DND-41 (cell line): ENCODE results near the gene FGR.
A peak's percentile ranks its signal among the peaks of the same experiment; 100 is the strongest.

Source experiments
- ATAC-seq: fragments of 200-7000 bp; cut with Tn5 transposase; 3 replicates; pipeline ENCODE4 v1.9.1; 2021; ENCODE audit warnings: low read depth; ENCODE audit not compliant: insufficient read depth
- DNase-seq: peaks from one replicate; pipeline ENCODE4 v3.0.0-alpha.2; 2020
- H2AFZ ChIP-seq: 2 replicates; pipeline ENCODE4 v1.6.0; 2012; ENCODE audit warnings: low read depth, low read length
- H3K27ac ChIP-seq: 2 replicates; pipeline ENCODE4 v1.5.1; 2012; ENCODE audit warnings: low read length, inconsistent platforms
- H3K27me3 ChIP-seq: fragments of 200-600 bp; sonication (generic); 2 replicates; pipeline ENCODE4 v1.6.0; 2012; ENCODE audit warnings: low read length, mild to moderate bottlenecking, inconsistent platforms; ENCODE audit not compliant: insufficient read depth, poor library complexity
- H3K36me3 ChIP-seq: 2 replicates; pipeline ENCODE4 v1.5.1; 2012; ENCODE audit warnings: low read length, inconsistent platforms; ENCODE audit not compliant: insufficient read depth
- H3K4me1 ChIP-seq: 2 replicates; pipeline ENCODE4 v1.5.1; 2012; ENCODE audit warnings: mild to moderate bottlenecking, low read length; ENCODE audit not compliant: insufficient read depth
- H3K4me2 ChIP-seq: 2 replicates; pipeline ENCODE4 v1.6.0; 2012; ENCODE audit warnings: mild to moderate bottlenecking, moderate library complexity, low read length, inconsistent platforms; ENCODE audit not compliant: insufficient read depth
- H3K4me3 ChIP-seq, 2 experiments: fragments of 200-600 bp in 1 of 2; shearing (Covaris generic) in 1 of 2; 2 replicates each; pipeline ENCODE4 v1.5.1; 2012 to 2016; ENCODE audit warnings: inconsistent platforms in 2 of 2, low read length in 2 of 2, mild to moderate bottlenecking in 2 of 2, low read depth in 1 of 2, moderate library complexity in 1 of 2
- H3K79me2 ChIP-seq: 2 replicates; pipeline ENCODE4 v1.6.0; 2012; ENCODE audit warnings: low read length, inconsistent platforms; ENCODE audit not compliant: insufficient read depth
- H3K9ac ChIP-seq: 2 replicates; pipeline ENCODE4 v1.6.0; 2012; ENCODE audit warnings: low read depth, mild to moderate bottlenecking, inconsistent platforms, low read length, moderate library complexity
- H3K9me3 ChIP-seq: 2 replicates; pipeline ENCODE4 v1.5.1; 2012; ENCODE audit warnings: low read length, moderate library complexity, mild to moderate bottlenecking, inconsistent platforms; ENCODE audit not compliant: insufficient read depth, severe bottlenecking
- H4K20me1 ChIP-seq: 2 replicates; pipeline ENCODE4 v1.6.0; 2012; ENCODE audit warnings: low read length; ENCODE audit not compliant: insufficient read depth
- EZH2 ChIP-seq: IDR thresholded peaks from 3 replicates; pipeline ENCODE4 v1.6.1; 2012; ENCODE audit warnings: borderline replicate concordance, low read depth, mild to moderate bottlenecking, moderate library complexity, low read length, inconsistent platforms; ENCODE audit not compliant: severe bottlenecking
- TF ChIP-seq, protein P1 (sequence below): IDR thresholded peaks from 2 replicates; pipeline ENCODE4 v1.5.1; 2012; ENCODE audit warnings: borderline replicate concordance, low read length, moderate library complexity, mild to moderate bottlenecking; ENCODE audit not compliant: poor library complexity, severe bottlenecking; ENCODE audit errors: extremely low read depth

The FGR gene

DNA sequence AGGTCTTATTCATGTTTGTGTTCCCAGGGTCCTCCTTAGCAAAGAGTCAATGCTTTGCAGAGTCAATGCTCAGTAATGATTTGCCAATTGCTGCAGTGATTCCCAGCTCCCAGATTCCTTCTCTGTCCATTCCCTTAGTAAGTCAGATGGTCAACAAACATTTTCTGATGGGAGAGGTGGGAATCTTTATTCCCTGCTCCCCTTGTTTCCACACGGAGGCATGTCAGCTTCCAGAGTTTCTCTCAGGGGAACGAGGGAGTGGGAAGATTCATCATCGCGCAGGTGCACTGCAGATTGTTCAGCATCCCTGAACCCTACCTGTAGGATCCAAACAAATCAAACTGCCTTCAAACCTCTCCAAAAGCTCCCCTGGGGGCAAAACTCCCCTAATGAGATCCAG, 23.5 kb downstream of the FGR start:
- no peak overlapping the region for H3K9ac ChIP-seq
- no peak overlapping the region for H2AFZ ChIP-seq
- H4K20me1 ChIP-seq = no peaks in the 10 kb centered on the region
- no peak for TF ChIP-seq EZH2
- TF ChIP-seq, protein P1, sequence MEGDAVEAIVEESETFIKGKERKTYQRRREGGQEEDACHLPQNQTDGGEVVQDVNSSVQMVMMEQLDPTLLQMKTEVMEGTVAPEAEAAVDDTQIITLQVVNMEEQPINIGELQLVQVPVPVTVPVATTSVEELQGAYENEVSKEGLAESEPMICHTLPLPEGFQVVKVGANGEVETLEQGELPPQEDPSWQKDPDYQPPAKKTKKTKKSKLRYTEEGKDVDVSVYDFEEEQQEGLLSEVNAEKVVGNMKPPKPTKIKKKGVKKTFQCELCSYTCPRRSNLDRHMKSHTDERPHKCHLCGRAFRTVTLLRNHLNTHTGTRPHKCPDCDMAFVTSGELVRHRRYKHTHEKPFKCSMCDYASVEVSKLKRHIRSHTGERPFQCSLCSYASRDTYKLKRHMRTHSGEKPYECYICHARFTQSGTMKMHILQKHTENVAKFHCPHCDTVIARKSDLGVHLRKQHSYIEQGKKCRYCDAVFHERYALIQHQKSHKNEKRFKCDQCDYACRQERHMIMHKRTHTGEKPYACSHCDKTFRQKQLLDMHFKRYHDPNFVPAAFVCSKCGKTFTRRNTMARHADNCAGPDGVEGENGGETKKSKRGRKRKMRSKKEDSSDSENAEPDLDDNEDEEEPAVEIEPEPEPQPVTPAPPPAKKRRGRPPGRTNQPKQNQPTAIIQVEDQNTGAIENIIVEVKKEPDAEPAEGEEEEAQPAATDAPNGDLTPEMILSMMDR = no peak
- DNase-seq = no peak
- no peaks in the 10 kb centered on the region for H3K79me2 ChIP-seq
- peaks cover 61% of the 10 kb centered on the region for H3K4me1 ChIP-seq
- ATAC-seq = no peak
- H3K36me3 ChIP-seq = peaks cover 2% of the 10 kb centered on the region; the same call in 1 of the 2 replicates
- H3K9me3 ChIP-seq = no peaks in the 10 kb centered on the region
- H3K27me3 ChIP-seq = no peaks in the 10 kb centered on the region
- no peak overlapping the region for H3K4me3 ChIP-seq
- H3K27ac ChIP-seq = peak overlapping the region; percentile 51
- no peak overlapping the region for H3K4me2 ChIP-seq

DNA sequence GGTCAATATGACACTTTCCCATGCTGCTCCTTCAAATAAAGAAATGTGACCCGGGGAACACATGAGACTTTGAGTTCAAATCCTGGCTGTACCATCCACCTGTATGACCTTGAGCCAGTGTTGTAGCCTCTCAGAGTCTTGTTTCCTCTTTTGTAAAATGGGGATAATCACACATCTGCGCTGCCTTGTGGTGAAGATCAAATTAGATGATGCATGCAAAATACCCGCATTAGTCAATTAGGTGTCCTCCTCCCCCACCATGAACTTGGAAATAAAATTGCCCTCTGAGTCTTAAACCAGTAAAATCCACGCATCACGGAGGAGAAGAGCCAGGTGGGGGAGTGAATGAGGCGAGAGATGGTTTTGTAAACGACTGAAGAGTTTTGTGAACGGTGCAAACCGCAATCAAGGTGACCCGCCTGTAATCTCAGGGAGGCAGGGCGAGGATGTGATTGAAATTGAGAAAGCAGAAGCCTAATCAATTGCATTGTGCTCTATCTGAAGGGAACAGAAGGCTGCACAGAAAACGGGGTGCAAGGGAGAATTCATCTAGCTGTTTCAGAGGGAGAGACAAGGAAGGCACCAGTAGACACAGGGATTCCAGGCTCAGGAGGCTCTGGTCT, 25.3 kb downstream of the FGR start:
- Histone ChIP-seq H3K27ac (peak overlapping the region; percentile 93), H3K9ac (peak overlapping the region; percentile 42)

DNA sequence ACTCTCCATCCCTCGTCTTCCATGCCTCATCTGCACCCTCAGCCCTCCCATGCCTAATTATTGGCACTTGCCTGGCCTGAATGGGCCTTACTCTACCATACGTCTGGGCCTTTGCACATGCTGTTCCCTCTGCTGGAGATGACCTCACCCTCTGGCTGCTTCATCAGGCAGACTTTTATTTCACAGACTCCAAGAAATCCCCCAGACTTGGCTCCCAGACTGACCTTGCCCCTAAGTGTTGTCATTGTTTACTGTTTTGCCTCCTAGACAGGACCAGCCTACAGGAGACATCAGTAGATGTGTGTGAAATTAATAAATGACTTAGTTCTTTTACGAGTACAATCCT, 25.8 kb downstream of the FGR start:
- H3K27me3 ChIP-seq = no peaks in the 10 kb centered on the region
- H3K79me2 ChIP-seq = no peaks in the 10 kb centered on the region
- H4K20me1 ChIP-seq = no peaks in the 10 kb centered on the region
- peak overlapping the region; percentile 39 for H3K4me2 ChIP-seq
- DNase-seq = no peak
- peaks cover 67% of the 10 kb centered on the region for H3K4me1 ChIP-seq
- ATAC-seq = no peak
- H3K36me3 ChIP-seq = no peaks in the 10 kb centered on the region
- H3K27ac ChIP-seq = peak overlapping the region; percentile 93
- H2AFZ ChIP-seq = peak overlapping the region; percentile 36; the same call in 1 of the 2 replicates
- peak overlapping the region; percentile 42 for H3K9ac ChIP-seq
- TF ChIP-seq, protein P1 = no peak
- TF ChIP-seq EZH2 = no peak
- no peak overlapping the region; a peak in 1 of 4 replicates for H3K4me3 ChIP-seq
- H3K9me3 ChIP-seq = no peaks in the 10 kb centered on the region

More for the DNA sequence above, 25.3 kb downstream of the FGR start:
- DNase-seq (peak; percentile 15), ATAC-seq (no peak)
- Histone ChIP-seq H4K20me1 (no peaks in the 10 kb centered on the region), H3K4me3 (no peak overlapping the region), H3K4me2 (no peak overlapping the region), H3K36me3 (no peaks in the 10 kb centered on the region), H3K79me2 (no peaks in the 10 kb centered on the region), H3K4me1 (peaks cover 65% of the 10 kb centered on the region), H3K9me3 (no peaks in the 10 kb centered on the region), H2AFZ (no peak overlapping the region), H3K27me3 (no peaks in the 10 kb centered on the region)
- TF ChIP-seq, protein P1 = no peak
- TF ChIP-seq EZH2 = no peak
